Measurements from ENCODE around the gene FBL. TPM values are rescaled to one million over a fixed set of nuclear protein-coding genes. Genes with fewer than 3 reads are reported as not detected.
"Not testable (repeated sequence)": the region's sequence is repeated elsewhere in the genome, so short reads cannot be mapped to it uniquely, and the experiment has no call there.

Gene FBL
- total RNA-seq, 1 experiment from 2014 or later = 191 TPM

- peak; percentile 93 for DNase-seq (ENCODE audit: low read depth)
Observed at GRCh38 chr19:39824143-39825092, 21.8 kb downstream of the FBL start.

DNA sequence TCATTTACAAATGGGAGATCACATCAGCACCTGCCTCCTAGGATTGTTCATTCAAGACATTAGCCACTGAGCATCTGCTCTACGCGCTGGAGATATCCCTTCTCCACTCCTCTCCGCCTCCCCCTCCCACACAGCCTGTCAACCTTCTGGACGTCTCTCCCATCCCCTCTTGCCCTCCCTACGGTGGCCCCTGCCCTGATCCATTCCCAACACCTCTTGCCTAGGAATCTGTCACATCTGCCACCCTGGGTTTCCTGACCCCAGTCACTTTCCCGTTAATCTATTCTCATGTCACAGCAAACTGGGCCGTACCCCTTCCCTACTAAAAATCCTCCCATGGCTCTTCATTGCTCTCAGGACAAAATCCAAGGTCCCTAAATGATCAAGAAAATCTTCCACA lies 22.5 kb downstream of the FBL start:
- no peak for DNase-seq (ENCODE audit: low read depth)

DNA sequence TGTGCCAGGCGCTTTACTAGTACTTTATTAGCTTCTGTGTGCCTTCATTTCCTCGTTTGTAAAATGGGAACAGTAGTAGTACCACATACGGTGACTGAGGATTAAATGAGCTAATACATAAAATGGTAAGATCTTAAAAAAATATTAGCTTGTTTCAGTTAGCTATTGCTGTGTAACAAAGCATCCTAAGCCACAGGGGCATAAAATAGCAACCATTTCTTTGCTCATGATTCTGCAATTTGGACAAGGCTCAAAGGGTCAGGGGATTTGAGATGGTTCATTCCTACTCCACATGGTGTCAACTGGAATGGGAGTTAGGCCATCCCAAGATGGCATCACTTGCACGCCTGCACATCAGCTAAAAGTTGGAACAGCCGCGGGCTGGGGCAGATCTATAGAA lies 25.5 kb downstream of the FBL start:
- DNase-seq (ENCODE audit: low read depth) = no peak

DNA sequence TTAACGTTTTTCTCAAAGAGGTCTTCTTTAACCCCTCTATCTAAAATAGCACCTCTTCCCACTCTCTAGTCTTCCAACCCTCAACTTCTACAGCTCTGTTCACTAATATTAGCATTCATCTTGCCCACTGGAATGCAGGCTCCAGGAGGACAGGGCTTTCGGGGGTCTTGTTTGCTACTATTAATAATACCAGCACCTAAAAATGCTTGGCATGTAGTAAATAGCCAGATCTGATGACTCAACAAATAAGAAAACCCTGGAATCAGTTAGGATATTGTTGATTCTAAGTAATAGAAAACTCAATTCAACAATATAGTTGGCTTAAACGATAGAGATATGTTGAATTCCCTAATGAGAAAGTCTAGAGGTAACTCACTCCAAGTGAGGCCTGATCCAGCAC lies 26.4 kb downstream of the FBL start:
- DNase-seq (ENCODE audit: low read depth) = no peak

- DNase-seq (ENCODE audit: low read depth) = no peak
Observed at GRCh38 chr19:39818626-39819097, 27.5 kb downstream of the FBL start.

DNA sequence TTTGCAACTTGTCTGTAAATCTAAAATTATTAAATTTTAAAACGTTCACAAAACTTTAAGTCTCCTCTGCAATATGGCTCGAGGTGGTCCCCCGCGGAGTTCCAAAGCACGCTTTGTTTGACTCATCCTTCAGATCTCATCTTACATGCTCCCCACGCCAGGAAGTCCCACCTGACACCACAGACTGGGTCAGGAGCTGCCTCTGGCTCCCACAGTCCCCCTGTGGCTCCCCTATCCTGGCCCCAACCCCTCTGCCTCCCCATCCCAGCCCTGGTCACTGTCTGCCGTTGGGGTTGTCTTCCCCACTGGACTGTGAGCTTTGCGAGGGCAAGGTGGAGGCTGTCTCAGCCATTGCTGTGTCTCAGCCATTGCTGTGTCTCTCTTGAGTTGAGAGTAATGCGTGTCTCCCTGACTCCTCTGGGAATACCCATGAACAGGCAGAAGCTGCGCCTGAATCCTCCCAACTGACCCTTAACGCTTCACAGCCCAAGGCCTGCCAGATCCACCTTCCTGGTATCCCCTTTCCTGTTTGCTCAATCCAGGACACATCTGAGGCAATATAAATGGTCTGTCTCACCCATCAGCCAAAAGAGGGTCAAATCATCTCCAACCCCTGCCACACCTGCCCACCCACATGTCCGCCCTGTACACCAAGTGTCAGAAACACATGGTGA lies 28.2 kb downstream of the FBL start:
- DNase-seq (ENCODE audit: low read depth) = no peak

DNA sequence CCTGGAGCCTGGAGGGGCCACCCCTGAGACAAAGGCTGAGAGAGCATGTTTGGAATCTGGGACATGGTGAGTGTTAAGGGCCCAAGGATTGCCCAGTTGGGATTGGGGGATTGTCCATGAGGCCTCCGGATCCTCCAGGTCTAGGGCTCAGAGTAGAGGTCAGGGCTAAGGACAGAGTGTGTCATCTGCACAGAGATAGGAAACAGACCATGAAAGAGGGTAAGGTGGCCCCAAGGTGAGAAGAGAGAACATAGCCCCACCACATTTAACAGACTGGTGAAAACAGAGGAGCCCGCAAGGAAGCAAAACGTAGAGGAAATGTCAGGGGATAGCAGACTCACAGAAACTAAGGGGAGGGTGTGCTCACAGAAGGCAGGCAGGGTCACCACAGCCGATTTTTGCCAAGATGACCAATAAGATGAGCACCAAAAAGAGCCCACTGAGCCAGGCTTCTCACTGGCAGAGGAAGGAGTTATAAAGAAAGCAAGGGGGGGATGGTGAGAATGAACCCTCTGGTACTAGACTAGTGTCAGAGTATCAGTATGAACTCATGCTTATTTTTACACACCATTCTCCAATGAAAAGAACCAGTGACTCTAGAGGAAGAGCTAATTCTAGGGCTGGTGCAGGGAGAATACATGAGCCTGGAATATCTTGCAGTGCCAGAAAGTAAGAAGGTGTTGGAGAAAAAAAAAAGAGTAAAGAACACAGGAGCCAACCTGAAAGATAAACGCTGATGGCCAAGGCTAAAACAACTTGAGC lies 29.7 kb downstream of the FBL start:
- no peak for DNase-seq (ENCODE audit: low read depth)

GRCh38 chr19:39814595-39814994 lies 31.6 kb downstream of the FBL start:
- no peak for DNase-seq (ENCODE audit: low read depth)

- not testable (repeated sequence) for DNase-seq (ENCODE audit: low read depth)
Observed at GRCh38 chr19:39814111-39814510, 32.1 kb downstream of the FBL start.

- no peak for DNase-seq (ENCODE audit: low read depth)
Observed at GRCh38 chr19:39813264-39813993, 32.8 kb downstream of the FBL start.

- no peak for DNase-seq (ENCODE audit: low read depth)
Observed at GRCh38 chr19:39811064-39811463, 35.1 kb downstream of the FBL start.

DNA sequence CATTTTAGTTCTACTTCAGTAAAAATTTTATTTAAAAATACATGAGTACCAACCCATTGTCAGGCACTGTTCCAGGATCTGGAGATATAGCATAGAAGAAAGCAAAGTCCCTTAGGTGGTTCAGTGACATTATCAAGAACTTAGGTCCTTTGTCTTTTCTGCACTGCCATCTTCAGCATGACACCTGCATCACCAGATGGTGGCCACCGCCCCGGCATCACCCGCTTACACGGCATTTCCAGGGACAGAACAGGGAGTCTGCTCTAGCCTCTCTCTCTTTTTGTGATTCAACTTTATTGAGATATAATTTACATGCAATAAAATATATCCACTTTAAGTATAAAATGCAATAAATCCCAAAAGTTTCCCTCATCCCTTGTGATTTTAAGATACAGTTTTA lies 35.8 kb downstream of the FBL start:
- DNase-seq (ENCODE audit: low read depth) = no peak

GRCh38 chr19:39809368-39809767 lies 36.8 kb downstream of the FBL start:
- DNase-seq (ENCODE audit: low read depth) = no peak

- DNase-seq (ENCODE audit: low read depth) = peak; percentile 18
Observed at GRCh38 chr19:39808688-39809087, 37.5 kb downstream of the FBL start.

GRCh38 chr19:39807846-39808364 lies 38.3 kb downstream of the FBL start:
- DNase-seq (ENCODE audit: low read depth) = no peak

DNA sequence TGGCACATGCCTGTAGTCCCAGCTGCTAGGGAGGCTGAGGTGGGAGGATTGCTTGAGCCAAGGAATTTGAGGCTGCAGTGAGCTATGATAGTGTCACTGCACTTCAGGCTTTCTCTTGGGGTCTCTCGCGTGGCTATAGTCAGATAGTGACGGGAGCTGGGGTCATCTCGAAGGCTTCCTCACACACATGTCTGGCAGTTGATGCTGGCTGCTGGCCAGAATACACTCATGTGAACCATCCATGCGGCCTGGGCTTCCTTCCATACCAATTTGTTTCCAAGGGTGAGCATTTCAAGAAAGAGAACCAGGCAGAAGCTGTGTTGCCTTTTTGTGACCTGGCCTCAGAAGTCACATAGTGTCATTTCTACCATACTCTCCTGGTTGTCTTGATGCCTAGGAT lies 41.1 kb downstream of the FBL start:
- DNase-seq (ENCODE audit: low read depth) = no peak

- no peak for DNase-seq (ENCODE audit: low read depth)
Observed at GRCh38 chr19:39802958-39803357, 43.2 kb downstream of the FBL start.

DNA sequence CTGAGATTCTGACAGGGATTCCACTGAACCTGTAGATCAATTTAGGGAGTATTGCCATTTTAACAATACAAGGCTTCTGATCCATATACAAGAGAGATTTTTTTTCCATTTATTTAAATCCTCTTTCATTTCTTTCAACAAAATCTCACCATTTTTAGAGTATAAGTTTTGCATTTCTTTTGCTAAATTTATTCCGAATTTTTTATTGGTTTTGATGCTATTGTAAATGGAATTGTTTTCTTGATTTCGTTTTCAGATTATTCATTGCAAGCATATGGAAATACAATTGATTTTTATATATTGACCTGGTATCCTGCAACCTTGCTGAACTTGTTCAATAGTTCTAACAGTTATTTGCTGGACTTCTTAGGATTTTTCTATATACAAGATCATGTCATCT lies 49.1 kb downstream of the FBL start:
- DNase-seq (ENCODE audit: low read depth) = no peak

DNA sequence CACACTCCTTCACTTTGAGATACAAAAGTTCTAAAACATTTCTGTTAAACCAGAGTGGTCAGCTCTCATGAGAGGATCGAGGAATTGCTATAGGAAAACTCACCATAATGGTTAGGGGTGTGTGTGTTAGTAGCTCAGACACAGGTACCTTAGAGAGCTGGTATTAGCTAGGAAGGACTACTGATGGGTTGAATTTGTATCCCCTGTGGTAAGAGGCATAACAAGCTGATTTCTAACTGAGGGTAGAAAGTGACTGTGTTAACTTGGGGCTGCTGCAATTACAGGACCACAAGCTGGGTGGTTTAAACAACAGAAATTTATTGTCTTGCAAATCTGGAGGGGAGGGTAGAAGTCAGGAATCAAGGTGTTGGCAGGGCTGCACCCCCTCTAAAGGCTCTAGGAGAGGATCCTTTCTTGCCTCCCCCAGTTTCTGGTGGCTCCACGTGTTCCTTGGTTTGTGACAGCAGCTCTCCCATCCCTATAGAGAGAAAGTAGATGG lies 50.1 kb downstream of the FBL start:
- no peak for DNase-seq (ENCODE audit: low read depth)

GRCh38 chr19:39795001-39795400 lies 51.2 kb downstream of the FBL start:
- peak; percentile 4 for DNase-seq (ENCODE audit: low read depth)

DNA sequence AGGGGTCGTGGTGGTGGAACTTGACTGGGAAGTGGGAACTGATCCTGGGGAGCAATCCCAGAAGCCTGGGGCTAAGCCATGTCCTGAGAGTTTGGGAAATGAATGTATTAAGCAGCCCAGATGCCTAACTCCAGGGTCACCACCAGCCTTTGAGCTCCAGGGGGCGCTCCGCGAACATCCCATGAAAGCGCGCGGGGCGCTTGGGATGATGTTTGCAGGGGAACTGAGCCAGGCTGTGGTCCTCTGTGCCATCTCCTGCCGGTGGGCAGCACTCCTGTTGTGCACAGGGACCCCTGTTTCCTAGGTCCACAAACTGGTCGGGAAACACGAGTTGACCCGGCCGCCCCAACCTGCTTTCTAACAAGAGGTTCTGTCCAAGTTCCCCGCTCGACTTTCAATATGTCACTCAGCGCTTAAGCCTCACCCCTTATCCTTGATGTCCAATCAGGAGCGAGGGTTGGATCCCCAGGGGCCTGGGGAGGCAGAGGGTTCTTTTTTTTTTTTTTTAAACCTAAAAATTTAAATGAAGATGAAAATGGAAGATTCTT lies 53.1 kb downstream of the FBL start:
- peak; percentile 71 for DNase-seq (ENCODE audit: low read depth)

Measured in M059J (cell line).